AG04449 (cell line): Measurements from ENCODE around the gene PAAF1.

Source experiments
- CTCF ChIA-PET: fragments of 350-600 bp; formaldehyde crosslinking; extraction: SDS; loops from one replicate; lab custom pipeline; 2021; ENCODE audit warnings: antibody characterized with exemption; lab: Yijun Ruan, JAX
- POLR2A ChIA-PET: fragments of 400-600, 350-600 bp; formaldehyde crosslinking; extraction: SDS; loops from one replicate; lab custom pipeline; 2020; ENCODE audit warnings: antibody characterized with exemption, inconsistent platforms; lab: Yijun Ruan, JAX
- DNase-seq: peaks from one replicate; pipeline ENCODE4 v3.0.0-alpha.2; 2010; ENCODE audit warnings: low read depth, low spot score
- H3K4me3 ChIP-seq: 2 replicates; pipeline ENCODE4 v1.5.1; 2011; ENCODE audit warnings: low read depth, mild to moderate bottlenecking, control low read depth, low read length
- TF ChIP-seq, protein P1 (sequence below): IDR thresholded peaks from one replicate; pipeline ENCODE4 v1.5.1; 2011; ENCODE audit warnings: mild to moderate bottlenecking, moderate library complexity, low read length, control low read depth, inconsistent platforms; ENCODE audit not compliant: insufficient read depth; ENCODE audit errors: missing control alignments

PAAF1 gene

DNA sequence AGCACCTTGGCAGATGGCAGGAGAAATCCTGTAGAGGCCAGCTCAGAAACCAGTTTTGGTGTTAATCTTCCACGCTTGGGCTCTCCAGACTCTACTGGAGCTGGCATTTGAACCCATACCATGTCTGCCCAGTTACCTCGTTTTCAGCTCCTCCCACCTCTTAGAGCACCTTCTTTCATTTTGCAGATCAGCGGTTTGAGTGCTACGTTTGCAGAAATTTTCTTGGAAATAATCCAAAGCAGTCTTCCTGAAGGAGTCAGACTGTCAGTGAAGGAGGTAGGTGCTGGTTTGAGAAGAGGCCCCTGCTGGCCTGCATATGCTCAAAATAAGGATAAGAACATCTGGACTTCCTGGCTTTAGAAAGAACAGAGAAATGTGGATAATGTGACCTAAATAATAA is 13.8 kb upstream of the PAAF1 start:
- ChIA-PET POLR2A (no interaction called here), CTCF (no interaction called here)
- no peak overlapping the region for H3K4me3 ChIP-seq
- DNase-seq = no peak
- TF ChIP-seq, protein P1, sequence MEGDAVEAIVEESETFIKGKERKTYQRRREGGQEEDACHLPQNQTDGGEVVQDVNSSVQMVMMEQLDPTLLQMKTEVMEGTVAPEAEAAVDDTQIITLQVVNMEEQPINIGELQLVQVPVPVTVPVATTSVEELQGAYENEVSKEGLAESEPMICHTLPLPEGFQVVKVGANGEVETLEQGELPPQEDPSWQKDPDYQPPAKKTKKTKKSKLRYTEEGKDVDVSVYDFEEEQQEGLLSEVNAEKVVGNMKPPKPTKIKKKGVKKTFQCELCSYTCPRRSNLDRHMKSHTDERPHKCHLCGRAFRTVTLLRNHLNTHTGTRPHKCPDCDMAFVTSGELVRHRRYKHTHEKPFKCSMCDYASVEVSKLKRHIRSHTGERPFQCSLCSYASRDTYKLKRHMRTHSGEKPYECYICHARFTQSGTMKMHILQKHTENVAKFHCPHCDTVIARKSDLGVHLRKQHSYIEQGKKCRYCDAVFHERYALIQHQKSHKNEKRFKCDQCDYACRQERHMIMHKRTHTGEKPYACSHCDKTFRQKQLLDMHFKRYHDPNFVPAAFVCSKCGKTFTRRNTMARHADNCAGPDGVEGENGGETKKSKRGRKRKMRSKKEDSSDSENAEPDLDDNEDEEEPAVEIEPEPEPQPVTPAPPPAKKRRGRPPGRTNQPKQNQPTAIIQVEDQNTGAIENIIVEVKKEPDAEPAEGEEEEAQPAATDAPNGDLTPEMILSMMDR = no peak

DNA sequence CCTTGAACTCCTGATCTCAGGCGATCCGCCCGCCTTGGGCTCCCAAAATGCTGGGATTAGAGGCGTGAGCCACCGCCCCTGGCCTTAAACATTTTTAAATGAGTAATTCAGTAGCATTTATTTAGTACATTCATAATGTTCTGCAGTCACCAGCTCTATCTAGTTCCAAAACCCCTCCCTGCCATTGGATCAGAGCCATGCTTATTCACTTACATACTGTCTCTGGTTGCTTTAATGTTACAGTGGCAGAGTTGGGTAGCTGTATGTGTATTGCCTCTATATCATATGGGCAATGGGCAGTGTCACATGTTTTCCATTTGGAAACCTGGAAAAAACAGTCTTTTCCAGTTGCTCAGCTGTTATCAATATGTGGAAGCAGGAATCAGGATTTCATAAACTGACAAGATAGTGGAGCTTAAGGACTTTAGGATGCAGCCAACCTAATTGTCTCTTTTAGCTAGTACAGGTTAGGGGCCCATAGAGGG is 10.7 kb upstream of the PAAF1 start:
- POLR2A ChIA-PET = interaction anchor here (0.6 to 1.5 kb wide), 4 partner anchors 11 to 105 kb away, joined by 3 to 6 read pairs (median 4); partner anchors contain the start of gene RAB6A
- no peak overlapping the region for H3K4me3 ChIP-seq
- TF ChIP-seq, protein P1 = no peak
- CTCF ChIA-PET = interaction anchor here (1.3 to 1.4 kb wide), 2 partner anchors 11 to 45 kb away, joined by 3 read pairs; no protein-coding TSS in a partner anchor
- DNase-seq = no peak

DNA sequence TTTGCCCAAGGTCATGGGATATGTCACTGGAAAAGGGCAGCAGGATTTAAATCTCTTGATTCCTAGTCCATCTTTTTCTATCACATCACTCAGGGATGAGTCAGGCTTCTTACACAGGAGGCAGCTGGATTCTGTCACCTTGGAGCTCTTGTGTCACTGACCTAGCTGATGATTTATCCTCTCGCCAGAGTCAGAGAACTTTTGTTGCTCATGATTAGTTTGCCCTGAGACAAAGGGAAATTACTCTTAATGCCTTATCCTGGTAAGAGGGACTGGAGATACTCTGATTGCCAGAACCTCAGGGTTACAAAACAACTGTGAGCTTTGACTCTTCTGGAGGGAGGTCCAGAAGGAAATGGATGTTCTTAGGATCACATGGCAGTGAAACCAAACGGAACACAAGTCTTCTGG is 10.2 kb upstream of the PAAF1 start:
- CTCF ChIA-PET = interaction anchor here (1.1 to 1.4 kb wide), 3 partner anchors 11 to 46 kb away, joined by 3 read pairs; no protein-coding TSS in a partner anchor
- POLR2A ChIA-PET = interaction anchor here (0.9 to 1.5 kb wide), 3 partner anchors 11 to 106 kb away, joined by 4 to 6 read pairs (median 4); partner anchors contain the start of gene RAB6A

DNA sequence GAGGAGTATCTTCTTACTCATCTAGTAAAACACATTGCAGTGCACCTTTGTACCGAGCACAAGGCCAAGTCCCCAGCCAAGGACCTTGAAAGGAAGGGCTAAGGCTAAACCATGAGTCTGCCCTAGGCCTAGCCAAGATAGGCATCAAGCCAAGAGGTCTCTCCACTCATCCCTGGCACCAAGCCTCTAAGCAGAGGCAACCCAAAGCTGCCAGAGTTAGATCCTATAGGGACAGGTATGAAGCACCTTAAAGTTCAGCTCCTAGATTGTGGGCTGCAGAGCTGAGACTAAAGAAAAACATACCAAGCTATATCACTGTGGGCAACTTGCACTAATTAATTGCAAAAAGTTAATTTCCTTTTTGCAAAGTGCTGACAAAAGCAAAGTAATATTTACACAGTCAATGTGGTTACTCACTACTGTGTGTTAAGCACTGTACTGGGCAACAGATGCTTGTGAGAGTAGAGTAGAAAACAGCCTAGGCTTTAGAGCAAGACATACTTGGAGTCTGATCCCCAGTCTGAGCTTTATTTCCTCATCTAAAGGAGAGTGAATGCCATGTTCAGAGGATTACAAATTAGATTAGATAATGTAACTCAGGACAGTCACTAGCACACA is 7.4 kb upstream of the PAAF1 start:
- CTCF ChIA-PET = interaction anchor here (1.4 to 1.5 kb wide), 2 partner anchors 94 to 109 kb away, joined by 3 to 4 read pairs; partner anchors contain the start of gene RAB6A
- TF ChIP-seq, protein P1 = no peak
- DNase-seq = no peak
- POLR2A ChIA-PET = no interaction called here
- H3K4me3 ChIP-seq = no peak overlapping the region

More for the DNA sequence above, 10.2 kb upstream of the PAAF1 start:
- TF ChIP-seq, protein P1 = no peak
- DNase-seq = peak; percentile 36
- H3K4me3 ChIP-seq = no peak overlapping the region

DNA sequence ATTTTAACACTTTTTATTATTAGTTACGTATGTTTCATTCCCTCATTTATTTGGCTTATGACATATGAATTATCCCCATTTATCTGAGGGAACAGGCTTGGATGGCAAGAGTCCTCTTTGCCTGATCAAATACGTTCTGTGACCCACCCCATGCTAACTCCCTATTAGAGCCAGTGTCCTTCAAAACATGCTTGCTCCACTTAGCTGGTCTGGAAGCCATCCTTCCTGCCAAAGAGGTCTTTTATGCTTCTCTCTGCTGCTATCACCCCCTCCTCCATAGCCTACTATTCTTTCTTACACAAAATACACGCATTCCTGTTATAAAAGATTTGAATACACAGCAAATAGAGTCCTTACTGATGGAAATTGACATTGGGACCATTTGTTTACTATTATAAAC is 6.5 kb upstream of the PAAF1 start:
- POLR2A ChIA-PET = no interaction called here

More for the DNA sequence above, 6.5 kb upstream of the PAAF1 start:
- H3K4me3 ChIP-seq = no peak overlapping the region
- CTCF ChIA-PET = interaction anchor here (1.4 kb wide), 1 partner anchor 94 kb away, joined by 4 read pairs; no protein-coding TSS in a partner anchor
- TF ChIP-seq, protein P1 = no peak
- no peak for DNase-seq
